ENCODE measurements around the gene GCA.
A peak's percentile ranks its signal among the peaks of the same experiment; 100 is the strongest.

GCA gene

DNA sequence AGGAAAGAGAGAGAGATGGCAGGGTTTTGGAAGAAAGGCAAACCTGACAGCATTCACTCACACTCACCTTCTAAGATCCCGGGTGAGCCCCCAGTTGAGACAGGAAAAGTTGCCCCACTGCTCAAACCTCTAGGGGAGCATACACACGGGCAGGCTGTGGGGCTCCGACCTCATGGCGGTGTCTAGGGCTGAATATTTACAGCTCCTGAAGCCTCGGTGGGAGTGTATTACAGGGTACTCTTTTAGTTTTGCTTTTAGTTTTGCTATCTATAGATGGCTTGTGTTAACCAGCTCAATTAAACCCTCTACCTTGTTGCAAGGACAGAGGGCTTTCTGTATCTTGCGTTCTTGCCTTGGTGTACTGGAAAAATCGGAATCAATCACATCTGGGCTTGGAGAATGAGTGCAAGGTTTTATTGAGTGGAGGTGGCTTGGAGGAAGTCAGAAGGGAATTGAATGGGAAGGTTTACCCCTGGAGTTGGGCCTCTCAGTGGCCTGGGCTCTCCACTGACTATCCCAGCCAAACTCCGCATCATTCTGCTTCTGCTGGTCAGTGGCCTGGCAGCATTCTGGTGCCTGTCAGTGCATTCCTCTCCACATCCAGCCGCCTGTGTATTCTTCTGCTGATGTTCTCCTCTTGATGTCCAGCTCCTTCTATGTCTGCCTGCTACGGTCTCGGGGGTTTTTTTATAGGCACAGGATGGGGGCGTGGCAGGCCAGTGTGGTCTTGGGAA is 15.3 kb upstream of the GCA start:
- no peak for DNase-seq

DNA sequence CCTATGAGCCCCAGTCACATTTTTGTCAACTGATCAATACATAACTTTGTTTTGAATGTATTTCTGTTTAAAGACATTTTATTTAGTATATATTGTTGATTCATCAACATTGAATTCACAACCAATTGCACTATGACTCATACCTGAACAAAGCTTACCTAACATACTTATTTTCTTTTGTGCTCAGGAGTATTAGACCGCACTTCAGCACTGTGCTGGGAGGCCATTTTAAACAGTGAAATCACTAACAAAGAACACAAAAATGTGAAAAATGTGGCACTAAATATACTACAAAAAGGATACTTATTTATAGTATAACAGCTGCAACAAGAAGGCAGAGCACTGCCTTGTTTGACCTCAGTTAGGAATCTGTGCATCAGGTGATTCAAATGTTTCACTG is 13.1 kb upstream of the GCA start:
- no peak for DNase-seq

DNA sequence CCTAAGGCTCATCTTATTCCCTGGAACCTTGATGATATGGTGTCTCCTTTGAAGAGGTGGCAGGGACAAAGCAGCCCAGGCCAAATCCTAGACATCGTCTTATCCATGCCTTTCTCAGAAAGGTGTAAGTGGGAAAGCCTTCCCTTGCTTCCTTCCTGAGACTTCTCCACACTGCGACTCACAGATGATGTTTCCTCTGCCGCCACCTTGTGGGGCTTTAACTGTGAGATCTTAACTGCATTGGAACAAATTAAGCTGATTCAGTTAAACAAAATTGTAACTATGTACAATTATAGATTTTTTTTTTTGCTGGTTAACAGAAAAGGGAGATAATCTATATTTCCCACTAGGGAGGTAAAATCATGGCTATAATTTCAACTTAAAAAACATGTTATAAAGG is 10.0 kb upstream of the GCA start:
- DNase-seq = peak; percentile 15

DNA sequence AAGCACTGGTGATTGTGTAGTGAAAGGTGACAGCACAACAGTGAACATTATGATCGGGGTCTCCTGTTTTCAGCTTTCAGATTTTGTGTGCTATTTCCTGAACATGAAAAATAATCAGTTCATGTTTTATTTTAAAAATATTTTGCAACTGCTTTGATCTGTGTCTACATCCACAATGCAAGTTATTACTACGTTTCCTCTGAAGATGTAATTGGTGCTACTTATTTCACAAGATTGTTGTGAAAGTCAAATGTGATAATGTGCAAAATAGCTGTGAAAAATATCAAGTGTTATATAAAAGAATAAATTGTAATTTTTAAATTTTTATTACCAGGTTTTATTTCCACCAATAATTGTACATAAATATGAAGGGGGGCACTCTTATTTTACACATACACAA is 6.1 kb upstream of the GCA start:
- no peak for DNase-seq

DNA sequence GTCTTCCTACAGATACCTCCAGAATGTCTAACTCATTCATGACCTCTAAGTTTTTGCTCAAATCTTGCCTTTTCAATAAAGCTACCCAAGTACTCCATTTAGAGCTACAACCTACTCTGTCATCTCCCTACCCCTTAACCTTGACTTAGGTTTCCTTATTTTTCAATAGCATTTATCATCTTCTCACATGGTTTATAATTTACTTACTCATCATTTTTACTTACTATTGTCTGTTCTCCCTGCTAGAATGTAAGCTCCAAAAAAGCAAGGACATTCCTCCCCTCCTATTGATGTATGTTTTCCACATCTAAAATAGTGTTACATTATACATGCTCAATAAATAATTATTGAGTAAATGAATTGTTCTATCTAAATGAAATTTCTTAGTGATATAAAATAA is 3.1 kb upstream of the GCA start:
- DNase-seq = no peak

DNA sequence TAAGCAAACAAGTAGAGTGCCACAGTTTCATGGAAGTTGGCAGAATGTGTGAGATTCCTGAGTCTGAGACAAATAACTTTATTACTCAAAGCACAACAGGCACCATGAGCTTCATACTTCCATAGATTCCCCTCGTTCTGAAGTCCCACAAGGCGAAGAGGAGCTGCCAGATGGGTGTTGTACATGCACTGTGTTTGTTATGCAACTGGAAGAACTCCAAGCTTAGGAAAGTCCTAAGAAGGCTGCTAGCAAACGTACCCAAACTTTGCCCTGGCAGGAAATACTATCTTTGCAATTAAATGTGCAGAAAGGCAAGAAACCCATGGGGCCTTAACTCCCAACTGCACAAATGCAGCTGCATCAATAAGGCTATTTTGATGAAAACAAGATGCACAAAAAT is 1.6 kb upstream of the GCA start:
- DNase-seq = no peak

DNA sequence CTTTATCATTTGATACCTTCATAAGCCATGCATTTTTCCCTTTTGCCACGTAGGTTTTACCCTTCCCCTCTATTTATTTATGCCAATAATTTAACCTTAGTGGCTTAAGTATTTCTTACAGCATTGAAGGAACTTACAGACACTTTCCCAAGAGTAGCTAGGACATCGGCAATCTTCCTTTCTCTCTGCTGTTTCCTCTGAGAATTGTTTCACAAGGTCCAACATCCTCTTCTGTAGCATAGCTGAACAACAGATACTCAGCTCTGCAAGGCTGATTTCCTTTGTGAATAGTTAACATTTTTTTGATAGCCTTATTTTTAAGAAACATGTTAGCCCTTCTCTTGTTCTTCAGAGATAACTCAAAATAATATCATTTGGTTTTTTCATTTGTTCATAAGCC is 1.1 kb upstream of the GCA start:
- DNase-seq = no peak

DNA sequence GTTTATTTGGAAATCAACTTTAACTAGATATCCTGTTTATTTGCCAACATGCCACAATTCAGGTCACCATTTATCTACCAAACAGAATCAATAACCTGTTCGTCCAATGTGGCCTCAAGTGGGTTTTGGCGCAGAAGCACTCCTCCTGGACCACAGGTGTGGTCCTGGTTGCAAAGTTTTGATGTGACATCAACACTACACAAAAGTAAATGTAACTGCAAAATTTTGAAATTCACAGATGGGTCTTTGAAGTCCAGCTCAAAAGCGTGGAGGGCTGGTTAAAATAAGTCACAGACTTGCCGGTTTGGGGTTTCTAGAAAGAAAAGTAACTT is 474 bp upstream of the GCA start:
- no peak for DNase-seq

DNA sequence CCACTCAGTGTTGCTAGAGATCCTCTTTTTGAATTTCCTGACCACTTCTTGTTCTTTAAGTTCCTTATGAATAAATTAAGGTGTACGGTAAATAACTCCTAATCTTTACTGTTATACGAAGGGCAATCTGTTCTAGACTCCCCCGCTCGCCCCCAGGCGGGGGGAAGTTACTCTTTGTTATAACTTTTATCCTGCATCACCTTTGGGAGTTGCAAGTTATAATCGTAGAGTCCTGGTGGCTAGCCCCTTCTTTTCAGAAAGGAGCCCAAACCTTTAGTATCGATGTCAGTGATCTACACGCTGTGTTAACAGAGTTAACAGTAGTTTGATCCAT is 652 bp downstream of the GCA start:
- no peak for DNase-seq

DNA sequence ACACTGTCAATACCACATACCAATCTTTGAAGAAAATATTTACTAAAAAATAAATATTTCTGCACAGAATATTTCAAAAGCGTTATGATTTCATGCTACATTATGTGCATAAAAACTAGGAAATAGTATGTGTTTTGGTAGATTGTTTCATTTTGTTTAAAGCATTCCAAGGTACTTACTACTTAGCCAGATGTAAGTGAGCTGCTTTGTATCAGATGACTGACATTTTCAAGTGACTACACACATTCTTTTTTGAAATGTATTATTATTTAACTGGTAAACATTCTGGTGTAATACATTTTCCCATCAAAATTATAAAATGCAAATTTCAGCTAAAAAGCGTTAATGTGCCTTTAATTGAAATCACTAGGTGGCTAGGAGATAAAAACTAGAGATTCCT is 21.5 kb downstream of the GCA start:
- no peak for DNase-seq

DNA sequence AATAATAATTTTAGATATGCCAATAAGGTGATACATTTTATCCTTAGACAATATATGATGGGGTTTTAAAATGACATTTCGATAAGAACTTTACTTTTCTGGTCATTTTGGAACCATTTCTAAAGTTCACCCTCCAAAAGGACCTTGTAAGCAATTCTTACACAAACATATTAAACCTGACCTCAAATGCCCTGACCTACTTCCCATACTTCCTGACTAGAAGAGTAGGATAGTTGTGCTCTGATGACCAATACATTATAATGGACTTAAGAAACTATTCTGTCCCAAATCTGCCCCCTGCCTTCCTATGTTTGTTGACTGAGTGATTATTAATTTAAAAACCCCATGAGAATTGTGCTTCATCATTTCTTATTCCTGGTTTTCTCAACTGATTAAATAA is 24.6 kb downstream of the GCA start:
- no peak for DNase-seq

DNA sequence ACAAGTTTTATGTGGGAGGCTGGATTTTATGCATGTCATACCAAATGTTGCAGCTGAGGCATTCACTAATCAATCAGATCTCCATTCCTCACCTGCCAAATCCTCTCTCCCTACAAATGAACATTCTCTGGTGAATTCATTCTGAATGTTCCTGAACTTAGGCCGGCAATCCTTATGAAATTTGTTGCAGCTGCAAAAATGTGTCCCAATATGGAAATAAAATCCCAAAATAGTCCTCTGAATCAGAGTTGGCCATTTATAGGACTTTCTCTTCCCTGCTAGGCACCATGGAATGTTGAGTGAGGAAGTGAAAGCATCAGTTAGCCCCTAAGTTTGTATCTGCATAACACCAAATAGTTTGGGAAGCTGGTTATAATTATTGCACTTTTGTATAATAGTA is 25.6 kb downstream of the GCA start:
- no peak for DNase-seq

DNA sequence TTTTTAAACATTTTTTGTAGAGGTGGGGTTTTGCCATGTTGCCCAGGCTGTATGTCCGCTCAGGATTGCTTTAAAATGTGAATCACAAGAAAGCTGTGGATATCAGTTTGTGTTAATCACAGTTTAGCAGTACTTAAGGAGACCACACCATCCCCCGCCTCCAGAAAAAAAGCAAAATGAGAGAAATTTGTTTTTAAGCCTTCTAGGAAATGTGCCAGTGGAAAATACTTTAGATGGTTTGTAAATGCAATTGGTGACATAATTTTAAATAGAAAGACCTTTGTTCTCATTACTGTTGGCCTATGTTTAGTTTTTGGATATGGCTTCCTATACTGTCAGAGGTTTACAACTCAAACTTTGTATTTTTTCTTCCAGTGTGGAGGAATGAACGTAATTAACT is 27.0 kb downstream of the GCA start:
- no peak for DNase-seq

DNA sequence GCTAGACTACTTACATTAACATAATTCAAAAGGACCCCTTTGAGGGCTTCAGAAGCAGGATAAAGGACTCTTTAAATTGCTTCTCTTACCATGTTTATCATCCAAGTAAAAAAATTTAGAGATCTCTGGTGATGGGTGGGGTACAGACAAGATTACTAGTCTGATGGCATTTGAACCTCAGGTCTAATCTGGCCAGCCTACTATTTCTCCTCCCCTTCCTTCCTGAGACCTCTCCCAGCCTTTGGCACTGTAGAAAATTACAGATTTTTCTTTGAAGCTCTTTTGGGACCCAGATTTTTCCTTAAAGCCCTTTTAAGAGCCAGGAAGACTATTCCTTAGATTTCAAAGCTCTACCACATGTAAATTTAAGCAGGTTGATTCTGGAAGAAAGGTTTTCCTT is 28.9 kb downstream of the GCA start:
- DNase-seq = no peak

DNA sequence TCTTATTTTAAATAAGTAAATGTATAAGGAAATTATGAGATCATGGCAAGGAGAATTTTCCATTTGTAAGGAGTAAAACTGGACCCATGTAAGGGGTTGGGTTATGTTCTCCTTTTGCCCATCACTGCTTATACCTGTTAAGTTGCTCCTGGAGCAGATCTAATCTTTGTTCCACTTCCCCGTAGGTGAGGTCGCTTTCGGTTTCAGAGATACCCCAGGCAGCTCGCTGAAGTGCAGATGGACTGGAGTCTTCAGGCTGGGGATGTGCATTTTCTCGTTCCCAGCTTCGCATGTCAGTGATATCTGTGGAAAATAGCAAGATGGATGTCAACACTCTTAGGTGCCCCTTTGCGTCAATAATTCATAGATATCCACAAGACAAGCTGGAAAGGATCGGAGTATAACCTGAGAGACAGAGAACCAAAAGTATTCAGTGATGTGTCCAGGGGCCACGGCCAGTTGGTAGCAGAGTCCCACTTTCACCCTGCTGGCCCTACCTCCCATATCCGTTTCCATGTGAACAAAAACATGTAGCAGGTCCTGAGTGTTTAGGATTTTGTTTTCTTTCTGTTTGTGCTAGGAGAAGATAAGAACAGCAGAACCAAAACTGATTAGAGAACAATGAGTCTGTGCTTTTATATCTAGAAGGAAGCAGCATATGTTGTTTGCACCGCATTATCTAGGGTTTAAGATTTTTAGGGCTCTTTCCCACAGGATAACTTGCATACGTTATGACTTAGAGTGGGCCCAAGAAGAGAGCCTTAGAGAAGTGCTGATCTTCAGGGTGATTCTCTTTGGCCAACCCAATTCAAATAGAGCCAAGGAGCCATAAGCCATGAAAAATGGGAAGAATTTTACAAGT is 36.0 kb downstream of the GCA start:
- DNase-seq = no peak

DNA sequence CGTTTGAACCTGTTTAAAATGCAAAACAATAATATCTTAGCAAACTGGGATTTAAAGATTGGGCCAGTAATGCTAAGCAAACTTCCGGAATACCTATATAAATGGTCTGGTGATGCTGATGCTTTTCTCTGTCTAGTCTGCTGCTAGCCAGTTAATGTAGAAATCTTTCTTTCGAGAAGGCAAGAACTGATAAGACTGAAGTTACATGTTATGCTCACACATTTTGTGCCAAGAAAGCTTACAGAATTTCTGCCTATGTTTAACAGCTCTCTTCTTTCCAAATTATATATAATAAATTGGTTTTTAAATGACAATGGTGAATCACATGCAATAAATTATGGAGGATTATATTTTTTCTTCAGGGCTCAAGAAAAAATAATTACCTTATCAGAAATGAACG is 37.9 kb downstream of the GCA start:
- no peak for DNase-seq

DNA sequence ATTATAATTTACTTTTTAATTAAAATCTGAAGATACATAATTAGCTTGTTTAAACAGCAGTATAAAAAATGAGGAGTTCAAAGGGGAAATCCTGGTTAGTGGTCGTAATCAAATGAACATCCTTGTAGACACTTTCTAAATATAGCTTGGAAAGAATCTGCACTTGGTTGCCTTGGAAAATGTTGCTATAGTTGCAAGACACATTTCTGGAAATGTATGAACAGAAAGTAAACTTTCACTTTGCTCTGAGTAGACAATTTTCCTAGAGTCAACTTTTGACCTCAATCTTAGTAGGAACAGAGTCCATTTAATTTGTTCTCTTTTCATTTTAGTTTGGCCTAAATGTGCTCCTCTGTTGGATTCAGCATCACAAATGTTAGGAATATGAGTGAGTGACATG is 38.3 kb downstream of the GCA start:
- no peak for DNase-seq

DNA sequence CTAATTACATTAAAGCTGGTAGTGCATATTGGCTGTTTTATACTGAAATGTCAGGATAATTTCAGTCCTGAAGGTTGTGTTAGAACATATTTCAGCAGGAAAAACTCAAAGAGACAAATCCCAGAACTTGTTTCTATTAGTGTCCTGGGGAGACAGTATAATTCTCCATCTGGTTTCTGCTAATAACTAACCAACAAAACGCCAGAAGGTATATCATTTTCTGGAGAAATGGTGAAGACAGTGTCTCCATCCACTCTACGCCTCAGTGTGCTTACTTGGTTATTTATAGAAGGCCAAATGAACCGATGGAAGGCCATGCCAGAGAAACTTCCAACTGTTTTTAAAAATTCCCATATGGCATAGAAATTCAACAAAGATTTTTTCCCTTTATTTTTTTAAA is 41.6 kb downstream of the GCA start:
- DNase-seq = no peak

DNA sequence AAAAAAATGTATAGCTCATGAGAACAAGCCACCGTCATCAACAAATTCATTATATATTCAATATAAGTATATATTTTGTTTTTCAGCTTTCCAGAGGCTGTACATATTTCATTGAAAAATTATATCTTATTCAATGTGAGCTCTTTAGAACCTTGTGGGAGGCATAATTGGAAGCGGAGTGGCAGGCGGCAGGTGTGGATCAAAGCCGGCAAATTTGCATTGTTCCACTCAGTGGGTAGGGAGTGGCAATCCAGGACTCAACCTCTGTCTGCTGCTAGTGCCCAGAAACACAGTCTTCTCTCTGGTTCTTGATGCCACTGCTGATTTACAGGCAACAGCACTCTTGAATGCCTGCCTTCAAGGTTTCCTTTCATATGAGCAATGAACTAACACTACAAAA is 46.9 kb downstream of the GCA start:
- DNase-seq = no peak

DNA sequence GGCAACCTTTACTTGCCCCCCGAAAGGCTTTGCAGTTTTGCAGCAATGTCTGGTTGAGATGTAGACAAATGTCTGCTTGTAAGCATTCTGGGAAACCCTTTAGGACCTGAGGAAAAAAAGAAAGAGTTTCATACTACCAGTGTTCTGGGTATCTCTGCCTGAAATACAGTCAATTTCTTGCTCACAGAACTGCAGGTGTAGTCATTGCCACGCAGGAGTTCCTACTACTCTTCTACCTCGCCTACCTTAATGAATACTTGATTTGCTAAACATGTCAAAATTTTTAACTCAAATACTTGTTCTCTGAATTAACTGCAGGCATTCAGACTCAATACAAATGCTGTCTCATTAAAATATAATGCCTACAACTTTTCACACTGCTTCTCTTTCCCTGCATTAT is 56.4 kb downstream of the GCA start:
- DNase-seq = no peak

DNA sequence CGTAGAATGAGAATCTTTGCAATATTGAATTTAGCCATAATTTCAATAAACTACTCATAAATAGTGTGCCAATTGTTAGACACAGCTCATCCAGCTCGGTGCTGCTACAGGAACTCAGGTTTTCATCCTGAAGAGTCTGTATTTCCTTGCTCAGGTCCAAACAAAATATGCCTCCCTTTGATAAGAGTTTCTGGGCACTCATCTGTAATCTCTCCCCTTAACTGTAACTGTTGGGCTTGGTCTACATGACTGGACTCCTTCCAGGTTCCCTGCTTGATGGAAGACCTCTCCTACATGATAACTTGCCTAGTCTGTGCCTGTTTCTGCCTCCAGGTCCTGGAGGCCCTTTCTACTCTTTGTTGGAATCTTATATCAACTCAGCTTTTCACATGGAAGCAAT is 57.9 kb downstream of the GCA start:
- no peak for DNase-seq

DNA sequence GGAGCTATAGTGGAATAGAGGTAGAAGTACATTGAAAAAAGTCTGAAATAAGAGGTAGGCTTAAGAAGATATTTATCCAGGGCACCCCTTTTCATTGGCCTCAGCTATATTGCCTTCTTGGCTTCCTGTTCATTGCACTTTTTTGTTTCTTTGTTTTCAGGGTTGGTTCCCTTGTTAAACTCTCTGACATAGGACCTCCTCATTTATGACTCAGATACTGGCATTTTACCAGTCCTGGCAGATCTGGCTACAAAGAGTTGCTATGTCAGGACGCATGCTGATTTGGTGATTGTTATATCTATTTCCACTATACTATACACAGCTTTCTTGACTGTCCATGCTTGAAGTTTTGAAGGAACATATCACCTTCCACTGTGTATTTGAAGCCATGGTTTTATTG is 60.0 kb downstream of the GCA start:
- DNase-seq = no peak
